Hematopoietic multipotent progenitor cell treated with erythropoietin and hydrocortisone succinate and interleukin-3 and kit ligand, for 4 days (in vitro differentiated cells): ENCODE data around the gene RHOH.

Experiments used
- DNase-seq: peaks from one replicate; pipeline ENCODE4 v3.0.0-alpha.2; 2015

Gene RHOH

DNA sequence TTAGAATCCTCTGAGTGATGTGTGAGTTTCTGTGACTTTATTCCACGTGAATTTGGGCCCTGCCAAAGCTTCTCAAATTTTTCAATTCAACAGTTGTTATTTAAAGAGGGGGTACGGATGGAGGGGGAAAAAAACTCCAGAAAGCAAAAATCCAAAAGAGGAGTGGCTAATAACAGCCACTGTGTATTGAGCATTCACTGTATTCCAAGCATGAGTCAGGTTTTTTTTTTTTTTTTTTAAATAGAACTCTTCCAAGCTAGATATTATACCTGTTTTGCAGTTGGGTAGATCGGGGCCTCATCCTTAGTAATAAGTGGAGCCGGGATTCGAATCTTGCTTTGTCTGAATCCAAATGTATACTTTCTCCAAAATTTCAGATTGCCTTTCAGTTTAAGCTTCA is 6.4 kb upstream of the RHOH start:
- no peak for DNase-seq

DNA sequence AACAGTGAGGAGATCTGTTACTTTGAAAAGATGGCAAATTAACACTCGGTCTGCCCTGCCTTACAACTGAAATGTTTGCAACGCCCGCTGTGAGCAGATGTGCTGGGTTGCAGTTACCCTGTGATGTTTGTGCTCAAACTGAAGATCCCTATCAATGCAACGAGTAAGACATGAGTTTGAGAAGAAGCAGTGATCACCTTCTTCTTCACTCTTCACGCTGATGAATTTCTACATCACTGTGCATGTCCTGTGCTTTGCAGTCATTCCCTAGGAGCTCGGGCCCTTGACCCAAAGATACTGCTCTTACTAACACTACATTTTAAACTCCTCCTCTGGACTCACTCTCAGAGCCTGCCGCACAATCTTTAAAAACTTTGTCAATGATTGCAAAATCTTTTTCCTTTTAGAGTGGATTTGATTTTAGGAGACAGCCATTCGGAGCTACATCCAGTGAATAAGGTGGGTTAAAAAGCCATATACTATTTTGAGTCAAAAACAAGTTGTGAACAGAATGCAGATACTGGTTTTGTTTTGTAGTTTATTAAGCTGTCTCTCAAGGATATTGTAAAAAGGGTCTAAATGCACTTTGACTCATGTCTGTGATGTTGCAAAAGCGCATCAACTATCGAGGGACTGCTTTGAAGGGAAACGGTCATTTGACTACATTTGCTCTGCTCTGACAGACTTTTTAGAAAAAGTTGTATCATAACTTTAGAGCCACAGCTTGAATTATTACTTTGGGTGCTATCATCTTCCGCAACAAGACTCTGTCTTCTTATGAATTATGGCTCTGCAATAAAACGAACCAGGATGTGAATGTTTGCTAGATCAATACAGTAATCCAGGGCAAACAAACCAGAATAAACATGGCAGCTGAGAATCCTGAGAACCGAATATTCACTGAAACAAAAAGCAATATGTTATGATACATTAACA is 5.7 kb upstream of the RHOH start:
- peak; percentile 54 for DNase-seq

DNA sequence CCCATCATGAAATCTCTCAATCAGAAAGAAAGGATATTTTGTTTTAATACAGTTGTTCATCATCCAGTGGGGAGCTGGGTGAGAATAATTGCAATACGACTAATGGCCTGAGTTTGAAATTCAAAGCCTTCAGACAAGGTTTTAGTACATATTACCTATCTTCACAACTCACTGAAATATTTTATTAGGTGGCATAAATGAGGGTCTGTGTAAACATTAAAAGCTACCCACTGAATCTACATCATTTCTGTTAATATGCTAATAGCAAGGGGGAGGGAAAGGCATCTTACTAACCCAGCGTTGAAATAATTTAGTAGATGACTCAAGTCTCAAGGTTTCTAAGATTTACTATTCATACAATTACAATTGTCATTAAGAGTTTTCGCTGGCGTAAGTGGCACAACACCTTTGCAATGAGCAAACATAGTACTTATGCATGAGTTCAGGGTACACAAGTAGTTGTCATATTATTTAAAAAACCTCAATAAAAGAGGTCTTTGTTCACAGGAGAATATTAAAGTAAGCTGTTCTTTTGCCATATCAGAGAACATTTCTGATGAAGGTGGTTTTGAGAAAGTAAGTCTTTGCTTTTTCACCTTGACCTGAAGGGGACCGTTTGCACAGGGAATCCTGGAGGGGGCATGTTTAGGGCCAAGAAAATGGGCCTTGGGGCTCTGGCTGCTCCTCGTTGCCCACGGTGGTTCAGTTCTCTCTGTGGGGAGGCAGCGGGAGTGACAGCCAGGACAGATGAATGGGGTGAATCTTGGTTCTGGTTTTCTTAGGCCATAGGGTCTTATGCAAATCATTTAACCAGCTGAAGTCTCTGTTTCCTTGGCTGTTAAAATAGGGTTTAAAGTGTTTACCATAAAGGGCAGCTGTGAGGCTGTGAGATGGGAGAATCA is 4.5 kb upstream of the RHOH start:
- DNase-seq: no peak

DNA sequence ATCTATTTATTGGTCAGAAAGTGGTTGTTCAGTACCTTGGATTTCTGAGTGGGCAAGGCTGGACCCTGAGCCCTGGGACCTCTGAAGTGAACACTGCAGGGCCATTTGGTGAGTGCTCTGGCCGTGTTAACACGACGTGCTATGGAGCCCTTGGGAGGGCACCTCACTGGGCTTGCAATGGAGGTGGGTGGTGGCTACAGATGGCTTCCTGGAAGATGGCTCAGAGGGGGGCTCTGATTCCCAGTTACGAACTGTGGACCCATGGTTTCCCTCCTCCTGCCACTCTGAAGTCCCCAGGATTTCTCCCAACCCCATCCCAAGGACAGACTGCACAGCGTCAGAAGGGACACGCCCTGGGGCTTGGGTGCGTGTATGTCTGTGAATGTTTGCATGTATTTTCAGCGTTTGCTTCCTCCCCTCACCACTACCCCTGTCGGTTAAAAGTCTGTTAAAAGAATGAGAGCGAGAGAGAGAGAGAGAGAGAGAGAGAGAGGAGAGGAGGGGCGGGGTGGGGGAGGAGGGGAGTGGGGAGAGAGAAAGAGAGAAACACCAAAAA is 3.7 kb upstream of the RHOH start:
- DNase-seq: peak; percentile 75

DNA sequence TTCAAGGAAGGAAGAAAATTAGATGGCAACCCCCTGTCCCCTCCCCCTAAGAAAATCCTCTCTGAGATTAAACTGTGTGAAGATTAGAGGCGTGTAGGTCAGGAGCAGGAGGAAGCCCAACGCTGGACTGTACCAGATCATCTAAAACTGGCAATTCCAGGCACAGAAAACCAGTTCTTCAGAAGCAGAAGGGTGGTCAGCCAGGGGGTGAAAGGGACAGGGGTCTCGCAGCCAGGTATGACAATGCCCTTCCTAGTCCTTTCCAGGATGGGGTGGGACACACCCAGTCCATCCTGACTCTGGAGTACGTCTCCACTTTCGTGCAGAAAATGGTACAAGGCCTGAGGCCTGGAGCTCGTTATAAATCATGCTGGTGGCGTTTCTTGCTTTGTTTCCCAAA is 3.3 kb upstream of the RHOH start:
- no peak for DNase-seq

DNA sequence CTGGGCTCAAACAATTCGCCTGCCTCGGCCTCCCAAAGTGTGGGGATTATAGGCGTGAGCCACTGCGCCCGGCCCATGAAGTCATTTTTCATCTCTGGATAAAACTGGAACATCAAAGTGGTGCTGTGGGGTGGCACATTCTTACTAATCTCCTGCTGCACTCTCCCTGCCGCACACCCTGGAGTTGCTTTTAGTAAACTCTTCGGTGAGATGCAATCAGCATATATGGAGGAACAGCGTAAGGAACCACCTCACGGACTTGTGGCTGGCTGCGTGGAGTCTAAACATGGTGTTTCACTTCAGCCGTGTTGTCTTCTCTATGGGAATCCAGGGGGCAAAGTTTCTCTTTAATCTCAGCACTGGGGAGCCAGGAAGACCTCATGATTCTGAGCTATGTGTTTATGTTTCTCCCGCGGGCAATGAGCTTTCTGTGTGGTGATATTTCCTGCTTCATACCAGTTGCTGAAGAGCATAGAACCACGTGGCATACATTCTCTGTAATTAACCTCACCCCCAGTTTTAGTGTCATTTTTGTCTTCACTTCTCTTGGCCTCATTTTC is 2.1 kb upstream of the RHOH start:
- peak; percentile 71 for DNase-seq

DNA sequence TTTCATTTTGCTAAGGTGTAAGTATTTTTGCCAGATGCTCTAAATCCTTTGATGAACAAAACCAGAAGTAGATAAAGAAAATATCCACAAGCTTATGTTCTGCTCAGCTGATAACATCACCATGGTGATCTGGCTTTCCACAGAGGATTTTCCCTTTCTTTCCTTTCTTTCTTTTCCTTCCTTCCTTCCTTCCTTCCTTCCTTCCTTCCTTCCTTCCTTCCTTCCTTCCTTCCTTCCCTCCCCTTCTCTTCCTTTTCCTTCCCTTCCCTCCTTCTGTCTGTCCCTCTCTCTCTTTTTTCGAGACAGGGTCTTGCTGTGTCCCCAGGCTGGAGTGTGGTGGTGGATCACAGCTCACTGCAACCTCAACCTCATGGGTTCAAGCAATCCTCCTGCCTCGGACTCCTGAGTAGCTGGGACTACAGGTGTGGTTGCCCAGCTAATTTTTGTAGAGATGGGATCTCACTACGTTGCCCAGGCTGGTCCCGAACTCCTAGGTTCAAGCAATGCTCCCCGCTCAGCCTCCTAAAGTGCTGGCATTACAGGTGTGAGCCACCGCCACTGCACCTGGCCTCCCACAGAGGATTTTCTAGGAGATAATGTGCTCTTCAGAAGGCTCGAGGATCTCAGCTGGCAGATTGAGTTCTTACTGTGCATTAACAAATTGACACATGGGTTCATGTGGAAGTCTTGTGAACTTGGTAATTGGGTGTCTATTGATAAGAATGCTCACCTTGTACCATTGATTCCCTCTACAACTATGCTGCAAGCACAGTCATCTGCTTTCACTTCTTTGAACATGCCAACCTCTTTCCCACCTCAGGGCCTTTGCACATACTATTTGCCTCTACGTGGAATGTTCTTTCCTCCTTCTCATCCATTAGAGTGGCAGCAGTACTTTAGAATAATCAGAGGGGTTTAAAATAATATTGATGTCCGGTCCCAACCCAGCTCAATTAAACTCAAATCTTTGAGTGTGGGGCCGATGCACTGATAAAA is 1.4 kb upstream of the RHOH start:
- no peak for DNase-seq

DNA sequence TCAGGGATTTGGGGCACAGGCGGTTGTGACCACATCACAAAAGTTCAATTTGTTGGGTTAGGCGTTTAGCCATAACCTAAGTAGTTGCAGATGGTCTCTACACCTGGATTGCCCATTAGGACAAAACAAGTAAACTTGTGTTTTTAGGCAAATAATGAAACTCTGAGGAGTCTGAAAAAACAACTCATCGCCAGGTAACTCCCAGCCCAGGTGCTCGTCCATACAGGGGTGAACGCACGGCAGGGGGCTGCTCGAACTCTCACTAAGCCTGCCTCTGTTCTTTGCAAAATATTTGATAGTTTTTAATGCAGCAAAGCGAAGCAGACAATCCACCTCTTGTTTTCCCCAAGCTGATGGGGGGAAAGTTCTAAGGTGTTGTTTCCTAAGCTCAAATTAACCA is 559 bp upstream of the RHOH start:
- no peak for DNase-seq

DNA sequence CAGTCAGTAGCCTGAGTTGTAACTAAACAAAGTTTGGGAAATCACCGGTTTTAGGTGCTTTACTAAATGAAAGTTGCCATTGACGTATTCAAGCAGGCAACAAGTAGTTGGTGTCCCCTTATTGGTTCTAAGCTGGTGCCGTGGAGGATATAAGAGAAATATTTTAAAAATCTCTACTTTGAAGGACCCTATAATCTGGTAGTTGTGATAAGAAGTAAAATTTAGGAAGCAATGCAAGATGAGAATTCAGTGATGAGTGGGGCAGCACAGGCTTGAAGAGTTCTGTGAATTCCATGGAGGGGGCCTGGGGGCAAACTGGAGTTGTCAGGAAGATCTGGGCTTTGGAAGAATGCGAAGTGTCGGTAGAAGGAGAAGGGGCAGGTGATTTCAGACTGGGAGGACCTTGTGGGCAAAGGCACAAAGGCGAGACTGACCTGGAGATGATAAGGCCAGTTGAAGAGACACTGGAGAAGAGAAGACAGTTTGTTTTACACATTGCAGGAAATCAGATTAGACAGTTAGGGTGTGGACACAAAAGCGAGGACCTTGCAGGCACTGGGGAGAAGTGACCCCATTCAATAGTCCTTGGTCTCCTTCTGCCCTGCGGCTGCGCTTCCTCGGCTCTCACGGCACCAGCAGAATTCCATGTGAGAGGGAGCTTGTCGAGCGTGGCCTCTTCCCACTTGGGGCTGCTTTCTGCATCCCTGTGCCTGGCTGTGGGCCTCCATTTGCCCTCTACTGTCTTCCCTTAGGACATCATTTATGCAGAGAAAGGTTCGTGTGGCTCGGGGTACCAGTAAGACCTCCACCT is 1.3 kb downstream of the RHOH start:
- DNase-seq: peak; percentile 92

DNA sequence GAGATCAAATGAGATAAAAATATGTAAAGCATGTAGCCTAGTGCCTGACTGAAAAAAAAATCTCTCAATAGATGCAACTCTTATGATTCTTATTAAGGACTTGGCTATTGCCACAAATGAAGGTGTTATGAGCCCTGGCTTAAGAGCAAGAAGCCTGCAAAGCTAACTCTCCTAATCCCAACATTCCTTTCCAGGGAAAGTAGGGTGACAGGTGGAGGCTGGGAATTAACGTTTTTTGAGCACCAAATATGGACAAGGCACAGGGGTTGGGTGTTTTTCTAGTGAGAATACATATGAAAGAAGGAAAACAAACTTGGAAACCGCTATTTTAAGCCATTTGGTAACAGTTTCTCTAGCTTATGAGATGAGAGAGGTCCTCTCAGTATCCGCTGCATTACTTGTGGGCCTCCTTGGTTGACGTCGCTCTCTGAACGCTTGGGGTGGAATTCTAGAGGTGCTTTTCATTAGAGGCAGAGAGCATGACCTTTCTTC is 2.4 kb downstream of the RHOH start:
- DNase-seq: peak; percentile 60

DNA sequence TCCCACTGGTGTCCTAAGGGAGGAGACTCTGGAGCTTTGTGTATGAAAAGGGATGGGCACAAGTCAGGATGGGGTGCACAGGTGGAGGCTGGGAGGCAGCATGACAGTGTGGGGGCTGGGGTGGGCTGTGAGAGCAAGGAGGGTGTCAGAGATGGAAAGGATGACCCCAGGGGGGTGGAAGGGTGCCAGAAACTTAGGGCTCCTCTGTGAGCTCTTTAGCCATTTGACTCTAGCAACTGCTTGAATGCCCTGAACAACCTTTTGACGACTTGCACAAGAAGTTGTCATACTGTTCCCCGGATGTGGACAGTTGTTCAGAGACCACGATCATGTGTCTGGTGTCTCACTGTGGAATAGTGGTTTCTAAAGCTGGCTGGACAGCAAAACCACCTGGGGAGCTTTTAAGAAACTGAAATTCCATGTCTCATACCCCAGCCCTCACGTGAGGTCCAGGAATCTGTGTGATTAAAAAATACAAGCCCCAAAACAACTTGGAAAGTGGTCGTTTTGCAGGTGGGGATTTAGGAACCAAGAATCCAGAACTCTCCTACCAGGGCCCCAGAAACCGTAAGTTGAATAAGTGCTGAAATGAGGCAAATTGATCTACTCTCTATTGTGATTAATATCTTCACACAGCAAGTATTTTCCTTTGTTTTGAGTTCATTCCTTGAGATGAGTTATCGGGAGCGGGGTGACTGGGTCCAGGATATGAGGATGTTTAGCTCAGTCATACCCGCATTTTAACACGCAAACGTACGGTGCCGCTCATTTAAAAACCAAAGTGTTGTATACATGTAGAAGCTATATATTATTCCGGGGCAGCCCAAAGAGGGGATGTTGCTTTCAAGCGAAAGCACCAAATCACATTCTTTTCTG is 3.4 kb downstream of the RHOH start:
- peak; percentile 90 for DNase-seq

DNA sequence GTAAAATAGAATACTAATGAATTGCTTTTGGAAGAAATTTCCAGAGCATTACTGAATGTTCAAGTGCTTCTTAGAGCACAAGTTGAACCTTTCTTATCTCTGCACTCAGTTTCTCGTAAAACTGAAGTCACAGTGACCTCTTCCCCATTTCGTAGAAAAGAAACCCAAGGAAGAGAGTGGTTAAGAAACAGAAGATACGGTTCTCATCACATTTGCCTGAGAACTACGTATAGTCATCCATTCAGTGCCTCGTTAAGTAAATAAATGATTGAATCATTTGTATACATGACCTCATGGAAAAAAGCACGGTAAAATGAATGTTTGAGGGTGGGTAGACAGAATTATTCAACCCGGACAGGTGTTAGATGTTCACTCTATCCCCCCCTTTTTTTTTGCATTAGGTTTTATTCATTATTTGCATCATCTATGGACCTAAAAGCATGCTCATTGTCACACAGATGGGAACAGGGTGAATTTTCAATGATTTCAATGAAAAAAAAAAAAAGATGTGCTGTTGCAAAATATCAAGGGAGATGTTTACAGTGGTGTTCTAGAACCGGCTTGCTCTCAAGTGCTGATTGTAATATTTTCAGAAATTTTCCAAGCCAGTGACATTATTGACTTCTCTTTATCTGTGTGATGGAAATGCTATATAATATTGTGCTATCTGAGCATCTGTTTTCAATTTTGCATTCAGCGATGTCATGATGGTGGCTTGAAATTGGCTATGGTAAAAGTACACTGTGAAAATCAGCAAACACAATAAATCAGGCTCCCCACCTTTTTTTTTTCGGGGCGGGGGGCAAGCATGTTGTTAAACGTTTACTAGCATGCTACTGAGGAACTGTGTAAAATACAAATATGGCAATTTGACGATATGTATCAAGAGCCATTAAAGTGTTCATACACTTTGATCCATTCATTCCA is 4.3 kb downstream of the RHOH start:
- peak; percentile 91 for DNase-seq

DNA sequence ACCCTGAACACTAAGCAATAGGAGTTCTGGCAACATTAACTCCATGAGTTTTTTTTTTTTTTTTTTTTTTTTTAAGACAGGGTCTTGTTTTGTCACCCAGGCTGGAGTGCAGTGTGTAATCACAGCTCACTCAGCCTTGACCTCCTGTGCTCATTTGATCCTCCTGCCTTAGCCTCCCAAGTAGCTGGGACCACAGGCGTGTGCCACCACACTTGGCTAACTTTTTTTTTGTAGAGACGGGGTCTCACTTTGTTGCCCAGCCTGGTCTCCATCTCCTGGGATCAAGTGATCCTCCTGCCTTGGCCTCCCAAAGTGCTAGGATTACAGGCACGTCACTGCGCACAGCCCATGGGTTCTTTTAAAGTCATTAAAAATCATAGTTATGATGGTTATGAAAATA is 5.1 kb downstream of the RHOH start:
- DNase-seq: no peak

DNA sequence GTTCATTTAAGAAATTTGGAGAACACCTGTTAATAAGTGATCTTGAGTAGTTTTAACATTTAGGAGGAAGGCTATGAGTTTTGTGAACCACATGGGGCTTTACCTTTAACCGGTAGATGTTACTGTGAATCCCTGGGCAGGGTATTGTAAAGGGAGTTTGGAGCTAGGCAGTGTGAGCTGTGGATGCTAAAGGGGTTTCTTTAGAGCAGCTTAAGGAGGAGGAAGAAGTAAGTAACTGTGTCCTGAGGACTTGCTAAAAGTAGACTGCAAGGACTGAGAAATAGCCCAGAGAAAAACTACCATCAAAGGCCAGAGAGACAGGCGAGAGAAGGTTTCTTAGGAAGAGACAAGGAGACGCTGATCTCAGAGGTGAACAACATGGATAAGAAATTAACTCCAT is 5.6 kb downstream of the RHOH start:
- DNase-seq: no peak

DNA sequence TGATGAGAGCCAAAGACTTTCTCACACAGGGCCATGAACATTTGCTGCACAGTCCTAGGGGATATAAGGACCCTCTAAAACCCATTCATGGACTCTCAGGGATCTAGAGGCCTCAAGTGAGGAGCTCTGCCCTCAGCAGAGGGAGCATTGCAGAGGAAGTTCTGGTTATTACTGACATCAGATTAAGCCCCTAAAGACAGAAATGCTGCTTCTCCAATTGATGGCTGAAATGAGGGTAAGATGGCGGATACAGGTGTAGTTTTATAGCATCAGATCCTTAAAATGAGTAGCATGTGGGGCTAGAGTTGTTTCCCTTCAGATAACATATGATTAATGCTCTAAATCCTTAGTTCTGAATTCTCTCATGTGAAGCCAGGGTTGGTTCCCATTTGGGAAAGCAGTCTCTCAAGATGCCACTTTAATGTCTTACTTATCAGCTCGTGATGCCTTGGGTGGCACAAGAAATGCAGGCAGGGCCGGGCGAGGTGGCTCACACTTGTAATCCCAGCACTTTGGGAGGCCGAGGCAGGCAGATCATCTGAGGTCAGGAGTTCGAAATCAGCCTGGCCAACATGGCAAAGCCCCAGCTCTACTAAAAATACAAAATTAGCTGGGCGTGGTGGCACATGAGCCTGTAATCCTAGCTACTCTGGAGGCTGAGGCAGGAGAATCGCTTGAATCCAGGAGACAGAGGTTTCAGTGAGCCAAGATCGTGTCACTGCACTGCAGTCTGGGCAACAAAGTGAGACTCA is 7.9 kb downstream of the RHOH start:
- no peak for DNase-seq

DNA sequence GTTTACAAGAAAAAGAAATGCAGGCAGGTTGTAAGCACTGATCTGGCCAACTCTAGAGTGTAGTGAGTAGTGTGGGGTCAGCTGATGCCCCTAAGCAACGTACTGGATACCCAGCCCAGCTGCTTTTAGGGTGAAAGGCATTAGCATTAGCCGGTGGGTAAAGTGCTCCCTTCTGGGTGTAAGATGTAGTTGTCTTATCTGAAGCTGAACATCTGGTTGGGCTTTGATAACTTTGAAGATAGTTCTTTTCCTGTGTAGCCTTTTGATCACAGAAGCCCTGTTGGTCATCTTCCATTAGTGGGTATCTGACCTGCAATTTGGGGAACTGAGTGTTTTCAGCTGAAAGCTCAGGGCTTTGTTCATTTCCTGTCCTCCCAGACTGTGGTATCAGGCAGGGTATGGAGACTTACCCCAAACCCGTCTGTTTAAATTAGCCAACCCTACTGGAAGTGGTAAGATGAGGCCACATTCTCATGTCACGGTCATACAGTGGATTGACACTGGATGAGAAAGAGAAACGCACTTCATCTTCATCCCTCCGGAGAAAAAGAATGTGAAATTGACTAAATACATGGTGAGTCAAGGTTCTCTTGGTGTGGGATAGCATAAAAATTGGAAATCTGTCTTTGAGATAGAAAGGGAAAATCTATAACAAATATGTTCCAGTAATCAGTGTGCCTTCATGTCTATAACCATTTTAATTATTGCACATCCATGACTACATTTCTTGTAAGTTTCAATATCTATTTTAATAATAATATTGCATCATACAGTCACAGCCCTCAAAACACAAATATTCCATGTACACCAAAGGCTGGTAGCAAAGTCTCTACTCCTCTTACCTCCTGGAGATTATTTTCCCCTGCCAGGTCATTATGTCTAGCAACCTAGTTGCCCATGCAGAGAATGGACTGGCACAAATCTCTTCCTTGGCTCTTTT is 8.7 kb downstream of the RHOH start:
- peak; percentile 94 for DNase-seq

DNA sequence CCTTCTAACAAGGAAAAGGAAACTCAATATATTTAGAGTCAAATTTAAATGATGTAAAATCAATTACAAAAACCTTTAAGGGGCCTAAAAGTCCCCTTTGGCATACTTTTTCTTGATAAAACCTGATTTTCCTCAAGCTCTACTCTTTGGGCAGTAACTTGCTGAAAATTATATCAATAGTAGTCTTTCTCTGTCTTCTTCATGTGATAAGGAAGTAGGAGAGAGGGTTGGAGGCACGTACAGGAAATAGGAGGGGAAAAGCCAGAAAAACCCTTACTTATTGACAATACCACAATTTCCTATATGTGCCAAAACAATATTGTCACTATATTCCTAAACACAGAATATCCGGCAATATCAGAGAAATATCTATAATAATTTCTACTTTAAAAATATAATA is 9.6 kb downstream of the RHOH start:
- DNase-seq: peak; percentile 58
